Right renal cortex interstitium (tissue), 3 donors: ENCODE measurements around the gene CEP41. TPM values are rescaled to one million over a fixed set of nuclear protein-coding genes. Genes with fewer than 3 reads are reported as not detected.
A peak's percentile ranks its signal among the peaks of the same experiment; 100 is the strongest.

Experiments
- DNase-seq, 3 donors: peaks; one replicate each; pipeline ENCODE4 v3.0.0-alpha.2; 2013; ENCODE audit warnings: low read depth in 3 of 3, low spot score in 2 of 3
- polyA plus RNA-seq, 3 donors: library from polyadenylated mRNA; unstranded; fragments of 120-200 nt; gene quantifications; one replicate each; pipeline ENCODE4 v1.2.1, GENCODE V29; 2013; ENCODE audit not compliant: insufficient read length in 3 of 3

CEP41 gene
- polyA plus RNA-seq, 3 donors, result 25.5 to 27.7 (median 27.2) TPM

DNA sequence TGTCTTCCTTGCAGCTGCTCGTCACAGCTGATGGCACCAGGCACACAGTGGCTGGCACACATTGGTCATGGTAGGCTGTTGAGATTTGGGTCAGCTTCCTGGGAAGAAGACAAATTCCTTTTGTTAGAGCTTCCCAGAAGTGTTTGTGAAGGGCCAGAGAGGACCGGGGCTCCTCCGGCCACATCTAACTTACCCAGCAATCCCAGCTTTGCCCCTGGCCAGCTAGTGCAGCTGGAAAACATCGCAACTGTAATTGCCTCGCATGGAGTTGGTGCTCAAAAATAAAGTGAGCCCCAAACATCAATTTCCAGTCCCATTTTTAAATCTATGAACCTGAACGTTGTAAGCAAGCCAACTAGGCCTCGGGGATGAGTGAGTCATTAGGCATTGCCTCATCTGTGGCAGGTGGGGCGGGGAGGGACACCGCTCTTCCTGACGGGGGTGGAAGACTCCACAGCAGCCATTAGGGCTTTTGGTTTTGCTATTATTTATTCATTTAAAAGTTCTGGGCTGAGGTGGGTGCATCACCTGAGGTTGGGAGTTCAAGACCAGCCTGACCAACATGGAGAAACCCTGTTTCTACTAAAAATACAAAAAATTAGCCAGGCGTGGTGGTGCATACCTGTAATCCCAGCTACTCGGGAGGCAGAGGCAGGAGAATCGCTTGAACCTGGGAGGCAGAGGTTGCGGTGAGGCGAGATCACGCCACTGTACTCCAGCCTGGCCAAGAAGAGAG lies 83.8 kb downstream of the CEP41 start:
- DNase-seq, result no peak

DNA sequence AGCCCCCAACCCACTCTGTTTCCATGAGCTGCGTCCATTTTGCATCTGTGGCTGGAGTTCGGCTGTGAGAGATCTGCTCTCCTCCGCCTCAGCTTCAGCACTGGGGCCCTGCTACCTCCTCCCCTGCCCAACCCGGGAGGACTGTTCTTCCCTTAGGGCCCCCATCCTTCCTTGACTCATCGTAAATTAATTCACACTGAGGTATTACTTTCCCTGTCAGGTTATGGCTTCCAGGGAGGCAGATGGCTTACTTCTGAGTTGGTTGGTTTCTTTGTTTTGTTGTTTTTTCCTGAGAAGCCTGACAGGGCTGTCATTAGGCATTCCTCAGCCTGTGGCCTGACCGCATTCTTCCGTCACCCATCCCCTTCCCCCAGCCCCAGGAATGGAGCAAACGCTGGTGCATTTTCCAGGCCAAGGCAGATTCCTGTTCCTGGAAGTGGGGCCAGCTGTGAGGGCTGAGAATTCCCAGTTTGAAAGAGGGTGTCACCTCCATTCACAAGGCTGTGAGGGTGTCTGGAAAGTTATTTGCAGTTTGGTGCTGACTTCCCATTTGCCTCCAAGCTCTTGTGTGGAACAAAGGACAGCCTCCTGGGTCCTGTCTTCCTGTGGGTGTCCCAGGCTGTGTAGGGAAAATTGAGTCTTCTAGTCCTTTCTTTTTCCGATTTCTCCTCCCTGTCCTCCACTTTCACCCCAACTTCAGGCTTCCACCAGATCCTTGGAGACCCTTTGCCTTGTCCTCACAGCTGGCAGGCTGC lies 84.5 kb downstream of the CEP41 start:
- peak; percentile 82 to 89 (median 88) for DNase-seq

DNA sequence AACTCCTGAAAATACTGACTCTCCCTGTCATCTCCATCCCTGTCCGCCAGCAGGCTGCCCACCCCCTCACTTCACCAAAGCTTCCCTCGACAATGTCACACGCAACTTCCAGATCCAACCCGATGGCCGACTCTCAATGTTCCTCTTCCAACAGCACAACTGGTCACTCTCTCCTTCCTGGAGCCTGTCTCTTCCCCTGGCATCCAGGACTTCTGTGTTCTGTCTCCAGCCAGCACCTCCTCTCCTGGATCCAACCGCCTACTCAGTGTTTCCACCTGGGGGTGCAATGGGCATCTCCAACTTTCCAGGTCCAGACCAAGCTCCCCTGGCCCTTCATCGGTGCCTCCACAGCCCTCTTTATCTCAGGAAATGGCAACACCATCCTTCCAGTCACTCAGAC lies 87.6 kb downstream of the CEP41 start:
- DNase-seq, result no peak

DNA sequence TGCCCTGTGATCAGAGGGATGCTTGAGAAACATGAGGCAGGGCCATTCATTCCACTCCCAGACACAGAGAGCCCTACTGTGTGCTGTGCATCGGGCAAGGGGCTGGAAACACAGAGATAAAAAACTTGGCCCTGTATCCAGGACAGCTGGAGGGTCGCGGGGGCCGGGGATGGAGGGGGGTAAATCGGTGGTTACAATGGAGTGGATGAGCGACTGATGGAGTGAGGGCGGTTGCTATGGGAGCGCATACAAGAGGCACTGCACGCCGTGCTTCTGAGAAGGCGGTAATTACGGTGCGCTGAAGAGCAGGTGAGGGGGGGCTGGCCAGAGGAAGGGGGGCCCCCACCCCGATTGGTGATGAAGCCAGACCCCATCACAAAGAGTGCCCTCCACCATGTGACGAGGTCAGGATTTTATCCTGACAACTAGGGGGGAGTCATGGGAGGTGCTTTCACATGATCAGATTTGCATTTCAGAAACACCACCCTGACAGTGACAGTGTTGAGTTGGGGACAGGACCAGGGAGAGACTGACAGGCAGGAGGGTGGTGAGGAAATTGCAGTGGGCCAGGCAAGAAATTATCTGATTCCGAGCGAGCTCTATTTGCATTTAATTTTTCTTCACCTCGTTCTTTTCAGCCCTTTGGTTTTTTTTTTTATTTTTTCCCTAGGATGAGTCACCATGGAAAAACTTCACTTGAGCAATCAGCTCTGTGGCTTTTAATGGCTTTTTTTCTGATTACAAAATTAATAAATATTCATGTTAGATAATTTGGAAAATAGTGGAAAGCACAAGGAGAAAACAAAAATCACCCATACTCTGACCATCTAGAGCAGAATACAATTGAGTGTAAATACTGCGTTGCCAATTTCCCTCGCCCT lies 88.4 kb downstream of the CEP41 start:
- no peak for DNase-seq

DNA sequence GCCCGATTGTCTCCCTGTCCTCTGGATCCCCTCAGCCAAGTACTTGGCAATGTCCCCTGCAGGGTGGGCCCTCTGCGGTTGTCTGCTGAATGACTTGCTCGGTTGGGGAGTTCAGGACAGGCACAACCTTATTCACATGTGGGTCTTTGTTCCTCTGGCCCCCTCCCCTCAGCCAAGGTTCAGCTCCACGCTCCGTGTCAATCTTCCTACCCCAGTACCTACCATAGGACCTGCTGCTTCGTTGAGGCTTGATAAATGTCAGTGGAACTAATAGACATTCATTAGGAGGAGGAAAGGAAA lies 89.1 kb downstream of the CEP41 start:
- DNase-seq, result no peak

DNA sequence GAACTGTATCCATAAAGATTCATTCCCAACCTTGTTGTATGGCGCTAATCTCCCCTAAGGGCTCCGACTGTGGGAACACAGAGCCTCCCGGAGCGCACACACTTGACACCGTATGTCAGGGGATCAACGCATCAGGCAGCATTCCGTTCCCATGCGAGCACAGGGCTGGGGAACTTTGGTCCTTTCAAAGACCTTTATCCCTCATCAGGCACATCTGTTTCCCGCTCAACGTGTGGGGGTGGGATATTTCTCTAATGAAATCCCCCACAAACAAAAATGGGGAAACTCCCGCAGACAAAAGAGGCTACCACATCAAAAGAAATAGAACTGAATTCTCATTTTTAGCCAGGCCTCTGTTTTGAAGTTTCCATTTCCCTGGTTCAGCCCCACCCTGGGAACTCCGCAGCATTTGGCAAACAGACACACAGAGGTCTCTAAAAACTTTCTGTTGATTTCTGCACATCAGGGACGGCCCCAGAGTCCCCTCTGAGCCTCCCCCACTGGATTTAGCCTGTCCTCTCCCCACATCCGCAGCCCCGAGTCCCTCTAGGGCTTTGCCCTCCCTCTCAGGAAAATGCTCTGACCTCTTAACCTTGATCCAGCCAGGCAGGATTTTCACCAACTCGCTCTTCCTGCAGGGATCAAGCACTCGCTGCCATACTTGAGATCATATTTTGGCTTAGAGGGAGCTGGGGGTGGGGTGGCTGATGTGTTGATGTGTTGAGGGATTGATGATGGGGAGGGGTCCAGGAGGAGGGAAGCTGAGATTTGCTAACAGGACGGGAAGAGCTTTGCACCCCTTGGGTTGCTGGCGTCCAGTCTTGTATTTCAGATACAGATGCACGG lies 89.6 kb downstream of the CEP41 start:
- DNase-seq, result no peak

DNA sequence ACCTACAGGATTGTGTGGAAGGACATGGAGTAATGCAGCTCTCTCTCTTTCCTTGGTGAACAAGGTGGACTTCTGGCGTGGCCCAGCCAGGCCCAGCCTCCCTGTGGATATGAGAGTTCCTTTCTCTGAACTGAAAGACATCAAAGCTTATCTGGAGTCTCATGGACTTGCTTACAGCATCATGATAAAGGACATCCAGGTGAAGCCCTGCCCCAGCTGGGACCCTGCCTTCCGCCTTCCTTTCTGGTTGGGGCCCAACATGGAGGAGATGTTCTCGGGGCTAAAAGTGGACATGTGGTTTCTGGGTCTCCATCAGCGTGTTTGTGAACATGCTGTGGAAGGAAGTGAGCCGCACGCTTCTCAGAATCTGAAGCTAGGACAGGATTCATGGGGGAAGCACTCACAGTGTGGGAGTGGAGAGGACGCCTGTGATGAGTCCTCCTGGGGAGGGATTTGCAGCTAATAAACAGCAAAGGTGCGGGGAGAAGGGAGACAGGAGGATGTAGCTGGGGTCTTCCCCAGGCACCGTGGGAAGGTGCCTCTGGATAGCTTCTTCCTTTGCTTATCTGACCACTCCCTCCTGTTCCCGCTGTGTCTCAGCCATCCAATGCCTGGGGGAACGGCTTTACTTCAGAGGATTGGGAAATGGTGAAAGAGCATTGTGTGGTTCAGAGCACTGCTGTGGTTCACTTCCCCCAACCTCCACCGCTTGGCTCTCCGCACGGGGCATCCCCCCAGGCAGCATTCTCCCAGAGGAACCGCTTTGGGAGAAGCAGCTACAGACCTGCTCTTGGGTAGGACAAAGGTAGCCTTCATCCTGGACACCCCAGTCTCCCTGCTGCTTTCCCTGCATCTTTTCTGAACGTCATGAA lies 90.7 kb downstream of the CEP41 start:
- no peak for DNase-seq

DNA sequence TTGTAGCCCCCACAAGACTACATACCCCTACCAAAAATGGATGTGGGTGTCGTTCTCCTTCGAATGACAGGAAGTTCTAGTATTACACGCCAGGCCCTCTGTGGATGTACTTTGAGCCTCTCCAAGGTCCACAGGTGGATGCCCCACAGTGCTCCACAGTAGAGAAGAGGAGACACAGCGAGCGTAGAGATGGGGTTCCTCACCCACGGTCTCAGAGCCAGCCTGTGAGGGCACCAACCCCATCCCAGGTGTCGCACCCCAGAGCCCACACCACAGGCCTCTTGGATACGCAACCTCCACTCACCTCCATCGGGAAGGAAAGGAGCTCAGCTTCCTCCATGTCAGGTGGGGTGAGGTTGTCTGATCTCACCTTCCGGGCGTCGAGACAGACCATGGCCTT lies 93.9 kb downstream of the CEP41 start:
- DNase-seq, result no peak

DNA sequence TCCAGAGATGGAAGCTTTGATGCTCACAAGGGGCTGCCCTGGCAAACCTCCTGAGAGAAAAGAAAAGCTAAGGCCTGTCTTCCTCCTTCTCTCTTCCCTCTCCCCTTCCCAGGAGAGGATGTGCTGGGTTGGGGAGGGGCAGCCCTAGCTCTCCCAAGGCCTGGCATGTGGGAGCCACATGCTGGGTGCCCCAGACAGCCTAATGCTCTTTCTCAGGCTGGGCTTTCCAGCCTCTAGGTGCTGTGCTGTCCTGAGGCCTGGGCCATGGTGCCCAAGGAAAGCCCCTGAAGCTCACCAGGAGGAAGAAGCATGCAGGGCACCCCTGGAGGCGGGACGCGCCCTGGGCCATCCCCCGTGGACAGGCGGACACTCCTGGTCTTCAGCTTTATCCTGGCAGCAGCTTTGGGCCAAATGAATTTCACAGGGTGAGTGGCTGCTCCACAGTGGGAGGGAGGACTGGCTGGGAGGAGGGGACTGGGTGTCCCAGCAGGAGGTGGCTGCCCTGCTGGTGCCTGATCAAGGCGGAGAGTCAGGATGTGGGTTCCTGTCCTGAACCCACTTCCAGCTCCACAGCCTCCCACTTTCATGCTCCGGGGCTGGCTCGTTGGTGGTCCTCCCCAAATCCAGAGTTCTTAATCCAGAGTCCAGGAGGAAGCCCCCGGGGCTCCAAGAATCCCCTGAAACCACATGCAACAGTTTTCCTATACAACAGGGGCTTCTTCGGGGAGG lies 94.5 kb downstream of the CEP41 start:
- no peak for DNase-seq

DNA sequence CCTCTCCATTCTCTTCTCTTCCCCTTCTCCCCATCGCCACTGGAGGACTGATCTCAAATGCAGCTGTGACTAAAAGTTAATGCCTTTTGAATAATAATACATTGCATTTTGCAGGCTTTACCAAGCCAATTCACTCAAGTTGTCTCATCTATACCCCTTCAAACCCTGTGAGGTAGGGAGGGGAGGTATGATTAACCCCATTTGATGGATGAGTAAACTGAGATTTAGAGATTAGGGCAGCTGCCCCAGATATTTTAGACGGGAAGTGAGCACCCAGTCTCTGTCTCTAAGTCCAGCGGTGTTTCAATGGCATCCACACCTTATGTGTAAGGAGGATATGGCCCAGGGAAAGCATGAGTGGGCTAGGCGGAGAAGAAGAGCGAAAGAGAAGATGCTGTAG lies 95.1 kb downstream of the CEP41 start:
- no peak for DNase-seq

DNA sequence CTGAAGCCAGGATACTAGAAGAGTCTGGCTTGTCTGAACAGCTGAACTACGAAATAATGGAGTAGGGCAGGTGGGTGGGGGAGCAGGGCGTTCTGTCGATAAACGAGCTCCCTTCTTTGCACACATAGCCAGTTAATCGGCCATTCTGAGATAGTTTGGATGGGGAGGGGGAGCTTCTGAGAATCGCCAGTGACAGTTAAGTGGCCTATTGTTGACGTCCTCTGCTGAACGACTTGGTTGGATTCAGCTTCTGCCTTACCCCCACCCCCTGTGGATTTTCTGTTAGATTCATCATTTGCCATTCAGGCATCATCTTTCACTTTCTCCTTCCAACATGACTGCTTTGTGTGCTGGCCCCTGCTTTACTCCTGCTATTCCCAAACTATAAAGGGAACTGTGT lies 95.7 kb downstream of the CEP41 start:
- DNase-seq, result no peak

DNA sequence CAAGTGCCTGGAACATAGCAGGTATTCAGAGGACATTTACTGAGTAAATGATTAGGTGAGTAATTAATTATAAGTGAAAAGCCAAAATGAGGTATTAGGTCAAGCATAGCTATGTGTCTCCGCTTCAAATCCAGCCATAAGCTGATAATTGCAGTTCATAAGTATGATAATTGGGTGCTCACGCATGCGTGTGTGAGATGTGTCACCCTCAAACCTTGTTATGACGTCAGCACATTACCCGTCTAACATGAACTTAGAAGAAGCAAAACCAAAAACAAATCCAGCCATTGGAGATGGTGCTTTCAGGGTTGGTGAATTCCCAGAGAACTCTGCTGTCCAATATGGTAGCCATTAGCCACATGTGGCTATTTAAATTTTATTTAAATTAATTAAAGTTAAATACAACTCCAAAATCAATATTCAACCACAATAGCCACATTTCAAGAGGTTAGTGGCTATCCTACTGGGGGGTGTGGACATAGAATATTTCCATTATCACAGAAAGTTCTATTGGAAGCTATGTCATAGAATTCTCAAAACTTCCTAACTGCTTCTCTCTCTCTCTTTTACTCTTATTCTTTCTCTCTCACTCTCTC lies 96.4 kb downstream of the CEP41 start, which contains the start of gene CPA5:
TSS of gene CPA5 (plus strand) at position 546 of the 596 bp plus-strand sequence. CDS start 1,670 bp downstream, outside the sequence.
- no peak for DNase-seq

Other genes with a start within 250 kb of the CEP41 start
- 10 to 100 TPM; 28.3 to 30.6 (median 28.4) TPM for gene TMEM209, start 235.6 kb downstream of the CEP41 start, polyA plus RNA-seq
- not detected for gene SSMEM1, start 233.2 kb downstream of the CEP41 start, polyA plus RNA-seq
- under 1 TPM; 0.34 to 0.46 (median 0.39) TPM for gene CPA2, start 174.2 kb downstream of the CEP41 start, polyA plus RNA-seq
- gene CPA4, start 147.9 kb downstream of the CEP41 start, polyA plus RNA-seq, result under 1 TPM; 0.16 to 0.50 (median 0.47) TPM
- under 1 TPM in 2 of 3 donors, not detected in 1; 0.22 to 0.31 TPM for gene CPA5, start 96.2 kb downstream of the CEP41 start, polyA plus RNA-seq
- 1 to 10 TPM; 1.2 to 2.5 (median 1.7) TPM for gene CPA1, start 60.5 kb downstream of the CEP41 start, polyA plus RNA-seq
- 100 to 1,000 TPM; 682 to 779 (median 773) TPM for gene MEST, start 51.1 kb upstream of the CEP41 start, polyA plus RNA-seq
- gene COPG2, start 227.7 kb upstream of the CEP41 start, polyA plus RNA-seq, result 10 to 100 TPM; 66.9 to 75.2 (median 67.6) TPM
- gene TSGA13, start 245.5 kb upstream of the CEP41 start, polyA plus RNA-seq, result under 1 TPM in 2 of 3 donors, not detected in 1; 0.07 to 0.11 TPM